Mucosa of rectum (tissue), 2 donors: ENCODE results near the gene FHAD1.
A peak's percentile ranks its signal among the peaks of the same experiment; 100 is the strongest.
"Not testable (repeated sequence)": the region's sequence is repeated elsewhere in the genome, so short reads cannot be mapped to it uniquely, and the experiment has no call there.

ENCODE experiments used
- H3K27ac ChIP-seq, 2 donors: one replicate each; pipeline ENCODE4 v1.7.0; 2013; ENCODE audit warnings: inconsistent platforms in 2 of 2, low read depth in 2 of 2, low read length in 2 of 2
- H3K27me3 ChIP-seq, 2 donors: one replicate each; pipeline ENCODE4 v1.7.0; 2013; ENCODE audit warnings: low read length in 2 of 2; ENCODE audit not compliant: control insufficient read depth in 2 of 2, insufficient read depth in 2 of 2
- H3K36me3 ChIP-seq, 2 donors: one replicate each; pipeline ENCODE4 v1.7.0; 2013; ENCODE audit warnings: low read length in 2 of 2; ENCODE audit not compliant: control insufficient read depth in 2 of 2, insufficient read depth in 2 of 2
- H3K4me1 ChIP-seq, 2 donors: one replicate each; pipeline ENCODE4 v1.7.0; 2013; ENCODE audit warnings: low read length in 2 of 2, mild to moderate bottlenecking in 1 of 2; ENCODE audit not compliant: control insufficient read depth in 2 of 2, insufficient read depth in 2 of 2
- H3K4me3 ChIP-seq, 2 donors: one replicate each; pipeline ENCODE4 v1.7.0; 2013; ENCODE audit warnings: low read length in 2 of 2
- H3K9ac ChIP-seq, 2 donors: one replicate each; pipeline ENCODE4 v1.7.0; 2013; ENCODE audit warnings: low read length in 2 of 2, low read depth in 1 of 2, mild to moderate bottlenecking in 1 of 2
- H3K9me3 ChIP-seq, 2 donors: one replicate each; pipeline ENCODE4 v1.7.0; 2013; ENCODE audit warnings: low read length in 2 of 2; ENCODE audit not compliant: control insufficient read depth in 2 of 2
- donor health status: healthy.
- donor health status: Normal muscosa, but diverticular disease.

The FHAD1 gene

GRCh38 chr1:15380601-15381508, 133.8 kb downstream of the FHAD1 start:
- no peak overlapping the region for H3K9ac ChIP-seq
- no peaks in the 10 kb centered on the region for H3K27me3 ChIP-seq
- H3K36me3 ChIP-seq: no peaks in the 10 kb centered on the region

GRCh38 chr1:15381805-15382204, 134.8 kb downstream of the FHAD1 start:
- H3K4me3 ChIP-seq: no peak overlapping the region

More at GRCh38 chr1:15380601-15381508, 133.8 kb downstream of the FHAD1 start:
- Histone ChIP-seq H3K4me3 (no peak overlapping the region), H3K4me1 (peaks cover 0 to 1% of the 10 kb centered on the region in 2 donors), H3K9me3 (no peaks in the 10 kb centered on the region), H3K27ac (no peak overlapping the region)

DNA sequence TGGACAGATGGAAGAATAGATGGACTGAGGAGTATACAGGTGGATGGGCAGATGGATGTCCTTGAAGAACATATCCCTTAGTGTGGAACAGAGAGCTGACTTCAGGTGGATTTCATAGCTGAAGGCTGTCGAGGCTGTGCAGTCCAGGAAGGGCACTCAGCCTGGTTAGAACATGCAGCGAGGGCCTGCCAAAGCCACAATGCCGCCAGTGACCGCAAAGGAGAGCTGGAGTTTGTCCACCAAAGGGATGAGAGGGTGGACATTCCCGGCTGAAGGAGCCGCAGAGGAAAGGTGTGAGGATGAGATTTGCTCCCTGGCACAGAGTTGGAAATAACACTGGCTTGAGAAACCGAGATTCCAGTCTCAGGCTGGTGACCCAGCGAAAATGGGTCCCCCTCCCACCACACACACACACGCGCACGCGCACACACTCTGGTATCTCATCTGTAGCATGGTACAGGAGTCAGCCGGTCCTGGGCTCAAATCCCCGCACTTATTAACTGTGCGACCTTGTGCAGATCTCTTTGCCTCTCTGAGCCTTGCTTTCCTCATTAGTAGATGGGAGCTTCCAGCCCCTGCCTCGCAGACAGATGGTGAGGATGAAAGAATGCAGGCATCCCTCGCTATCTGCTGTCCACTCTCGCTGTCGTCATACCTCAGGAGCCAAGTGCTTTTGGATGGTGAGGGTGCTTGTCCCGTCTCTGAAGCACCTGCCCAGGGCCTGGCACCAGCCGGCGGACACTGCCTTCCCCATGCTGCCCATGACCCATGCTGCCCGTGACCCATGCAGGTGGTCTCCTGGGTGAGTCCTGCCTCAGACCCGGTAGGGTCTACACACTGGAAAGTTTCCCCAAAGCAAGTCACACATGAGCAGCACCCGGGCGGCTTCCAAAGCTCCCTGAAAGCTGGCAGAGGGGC, 135.8 kb downstream of the FHAD1 start:
- peaks cover 2 to 3% of the 10 kb centered on the region in 2 donors for H3K4me1 ChIP-seq
- no peaks in the 10 kb centered on the region for H3K36me3 ChIP-seq
- no peak overlapping the region for H3K27ac ChIP-seq
- H3K27me3 ChIP-seq: no peaks in the 10 kb centered on the region
- no peaks in the 10 kb centered on the region for H3K9me3 ChIP-seq
- H3K4me3 ChIP-seq: no peak overlapping the region
- H3K9ac ChIP-seq: no peak overlapping the region

More at GRCh38 chr1:15381805-15382204, 134.8 kb downstream of the FHAD1 start:
- Histone ChIP-seq H3K27me3 (no peaks in the 10 kb centered on the region), H3K4me1 (peaks cover 0 to 3% of the 10 kb centered on the region in 2 donors), H3K36me3 (no peaks in the 10 kb centered on the region), H3K9ac (no peak overlapping the region), H3K27ac (no peak overlapping the region), H3K9me3 (no peaks in the 10 kb centered on the region)

GRCh38 chr1:15383810-15384209, 136.8 kb downstream of the FHAD1 start:
- no peak overlapping the region for H3K9ac ChIP-seq
- H3K4me1 ChIP-seq: peaks cover 3 to 4% of the 10 kb centered on the region in 2 donors
- H3K36me3 ChIP-seq: no peaks in the 10 kb centered on the region
- no peaks in the 10 kb centered on the region for H3K9me3 ChIP-seq
- no peaks in the 10 kb centered on the region for H3K27me3 ChIP-seq
- H3K4me3 ChIP-seq: no peak overlapping the region
- H3K27ac ChIP-seq: no peak overlapping the region

- Histone ChIP-seq H3K4me3 (no peak overlapping the region), H3K27ac (no peak overlapping the region), H3K27me3 (no peaks in the 10 kb centered on the region), H3K9ac (no peak overlapping the region), H3K36me3 (no peaks in the 10 kb centered on the region), H3K4me1 (peaks cover 3 to 4% of the 10 kb centered on the region in 2 donors), H3K9me3 (no peaks in the 10 kb centered on the region)
These were observed 137.4 kb downstream of the FHAD1 start for GRCh38 chr1:15384301-15384901.

GRCh38 chr1:15385420-15385819, 138.4 kb downstream of the FHAD1 start:
- peaks cover 3 to 4% of the 10 kb centered on the region in 2 donors for H3K4me1 ChIP-seq
- H3K27me3 ChIP-seq: no peaks in the 10 kb centered on the region
- H3K27ac ChIP-seq: no peak overlapping the region
- H3K4me3 ChIP-seq: no peak overlapping the region
- H3K36me3 ChIP-seq: no peaks in the 10 kb centered on the region
- no peak overlapping the region for H3K9ac ChIP-seq
- H3K9me3 ChIP-seq: no peaks in the 10 kb centered on the region

- H3K4me1 ChIP-seq: peaks cover 3 to 4% of the 10 kb centered on the region in 2 donors
- H3K27me3 ChIP-seq: no peaks in the 10 kb centered on the region
- no peaks in the 10 kb centered on the region for H3K9me3 ChIP-seq
- H3K27ac ChIP-seq: no peak overlapping the region
- H3K9ac ChIP-seq: no peak overlapping the region
- H3K4me3 ChIP-seq: peak overlapping the region in 1 of 2 donors; percentile 48
- no peaks in the 10 kb centered on the region for H3K36me3 ChIP-seq
These were observed 139.2 kb downstream of the FHAD1 start for GRCh38 chr1:15386164-15386749.

- Histone ChIP-seq H3K9ac (no peak overlapping the region), H3K36me3 (no peaks in the 10 kb centered on the region), H3K4me1 (peaks cover 3 to 4% of the 10 kb centered on the region in 2 donors), H3K27ac (no peak overlapping the region), H3K27me3 (no peaks in the 10 kb centered on the region), H3K9me3 (no peaks in the 10 kb centered on the region), H3K4me3 (no peak overlapping the region)
These were observed 141.3 kb downstream of the FHAD1 start for GRCh38 chr1:15388201-15388880.

GRCh38 chr1:15389828-15390227, 142.8 kb downstream of the FHAD1 start:
- not testable (repeated sequence) for H3K27me3 ChIP-seq, H3K4me3 ChIP-seq, H3K4me1 ChIP-seq, H3K9me3 ChIP-seq, H3K36me3 ChIP-seq, H3K27ac ChIP-seq, H3K9ac ChIP-seq
